OCI-LY3 (cell line): ENCODE measurements around the gene TCIRG1.

ENCODE experiments used
- CTCF ChIP-seq: fragments of 200-600, 300-600 bp; sonication (generic); IDR thresholded peaks from 2 replicates; pipeline ENCODE4 v1.5.1; 2014; ENCODE audit warnings: antibody characterized with exemption, low read length, low read depth
- EZH2phosphoT487 ChIP-seq: fragments of 200-600 bp; shearing (Covaris generic); IDR thresholded peaks from 2 replicates; pipeline ENCODE4 v1.6.1; 2018; ENCODE audit warnings: antibody characterized with exemption, mixed run types, low read depth

- TF ChIP-seq CTCF (no peak), EZH2phosphoT487 (no peak)
Measured at GRCh38 chr11:68089679-68090078, 50.9 kb downstream of the TCIRG1 start.
